LHCN-M2 (cell line): ENCODE measurements around the gene INTS14. TPM values are rescaled to one million over a fixed set of nuclear protein-coding genes. Genes with fewer than 3 reads are reported as not detected.
"Not testable (repeated sequence)": the region's sequence is repeated elsewhere in the genome, so short reads cannot be mapped to it uniquely, and the experiment has no call there.

ENCODE experiments used
- DNase-seq: peaks from one replicate; pipeline ENCODE4 v3.0.0-alpha.2; 2012; ENCODE audit warnings: low read depth
- total RNA-seq: library from RNA; depleted of rRNA; stranded (reverse); fragments of >200 nt; gene quantifications from 2 replicates; pipeline ENCODE4 v1.2.3, GENCODE V29; 2014

Gene INTS14
- total RNA-seq, 1 experiment from 2014 or later = 36.6 TPM

DNA sequence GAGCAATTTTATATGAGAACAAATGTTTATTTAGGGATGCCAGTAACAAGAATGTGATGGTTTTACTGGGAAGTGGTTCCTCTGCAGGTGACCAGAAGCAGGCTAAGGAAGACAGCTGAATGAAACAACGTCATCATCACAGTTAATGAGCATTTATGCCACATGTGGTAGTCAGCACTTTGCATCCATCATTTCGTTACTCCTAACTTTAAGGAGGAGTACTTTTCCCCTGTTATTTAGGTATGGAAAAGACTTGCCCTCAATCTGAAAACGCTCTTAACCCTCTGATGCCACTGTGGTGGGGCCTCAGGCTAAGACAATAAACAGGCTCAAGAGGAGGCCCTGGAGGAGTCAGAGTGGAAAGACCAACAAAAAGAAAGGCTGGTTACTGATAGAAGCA lies 31.2 kb downstream of the INTS14 start:
- DNase-seq = peak; percentile 23

DNA sequence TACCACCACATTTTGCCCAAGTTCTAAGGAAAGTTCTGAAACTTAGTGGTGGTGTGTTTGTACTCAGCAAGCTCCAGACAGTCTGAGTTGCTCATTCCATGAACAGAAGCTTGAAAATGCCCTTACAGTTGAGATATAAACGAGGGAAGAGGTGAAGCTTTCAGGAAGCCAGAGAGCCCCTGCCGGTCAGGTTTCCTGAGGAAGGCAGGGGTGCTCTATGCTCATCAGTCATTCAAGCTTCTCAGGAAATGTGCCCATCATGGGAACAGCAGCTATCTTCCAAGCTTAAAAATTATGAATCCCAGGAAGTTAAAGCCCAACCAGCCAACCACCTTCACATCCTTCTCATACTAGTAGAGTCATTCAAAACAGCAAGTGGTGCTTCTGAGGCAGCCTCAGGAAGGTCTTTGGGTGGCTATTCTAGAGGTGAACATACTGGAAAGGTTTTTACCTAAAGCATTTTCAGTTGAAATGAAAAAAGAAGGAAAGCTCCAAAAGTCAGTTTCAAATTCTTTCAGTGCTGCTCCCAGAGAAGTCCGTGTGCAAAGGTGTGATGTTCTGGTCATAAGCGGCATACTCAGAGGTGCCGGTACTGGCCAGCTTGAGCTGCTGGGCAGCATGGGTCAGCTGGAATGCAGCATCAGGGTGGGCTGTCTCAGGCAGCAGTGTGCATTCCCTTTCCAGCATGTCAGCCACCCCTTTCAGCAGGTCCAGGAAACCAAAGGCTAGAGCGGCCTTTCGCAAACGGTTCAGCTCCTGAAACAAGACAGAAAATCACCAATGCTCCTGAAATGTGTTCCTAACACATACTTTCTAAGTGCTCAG lies 31.8 kb downstream of the INTS14 start:
- no peak for DNase-seq

DNA sequence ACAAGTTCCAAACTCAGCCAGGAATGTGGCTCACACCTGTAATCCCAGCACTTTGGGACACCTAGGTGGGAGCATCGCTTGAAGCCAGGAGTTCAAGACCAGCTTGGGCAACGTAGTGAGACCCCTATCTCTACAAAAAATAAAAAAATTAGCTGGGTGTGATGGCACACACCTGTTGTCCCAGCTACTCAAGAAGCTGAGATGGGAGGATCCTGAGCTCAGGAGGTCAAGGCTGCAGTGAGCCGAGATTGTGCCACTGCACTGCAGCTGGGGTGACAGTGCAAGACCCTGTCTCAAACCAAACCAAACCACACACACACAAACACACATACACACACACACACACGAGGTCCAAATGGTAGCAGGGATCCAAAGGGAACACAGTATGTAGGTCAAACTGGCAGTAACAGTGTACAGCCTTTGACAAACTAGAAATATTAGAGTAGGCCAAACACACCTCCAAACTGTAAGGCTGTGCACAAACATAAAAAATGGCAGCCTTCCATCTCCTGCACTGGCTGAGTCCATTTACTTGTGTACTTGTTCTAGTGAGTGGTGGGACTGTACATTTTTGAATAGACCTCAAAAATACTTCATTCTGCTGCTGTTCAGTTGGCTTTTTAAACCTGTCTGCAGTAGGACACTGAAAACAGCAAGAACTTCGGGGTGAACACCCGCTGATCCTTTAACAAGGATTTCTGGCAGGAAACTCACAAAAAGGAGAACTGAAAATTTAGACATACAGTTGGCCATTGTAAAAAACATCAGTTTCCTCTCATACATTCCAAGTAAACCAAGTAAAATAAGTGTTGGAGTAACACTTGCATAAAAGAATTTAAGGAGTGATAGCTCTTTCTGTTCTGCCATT lies 33.6 kb downstream of the INTS14 start:
- no peak for DNase-seq

DNA sequence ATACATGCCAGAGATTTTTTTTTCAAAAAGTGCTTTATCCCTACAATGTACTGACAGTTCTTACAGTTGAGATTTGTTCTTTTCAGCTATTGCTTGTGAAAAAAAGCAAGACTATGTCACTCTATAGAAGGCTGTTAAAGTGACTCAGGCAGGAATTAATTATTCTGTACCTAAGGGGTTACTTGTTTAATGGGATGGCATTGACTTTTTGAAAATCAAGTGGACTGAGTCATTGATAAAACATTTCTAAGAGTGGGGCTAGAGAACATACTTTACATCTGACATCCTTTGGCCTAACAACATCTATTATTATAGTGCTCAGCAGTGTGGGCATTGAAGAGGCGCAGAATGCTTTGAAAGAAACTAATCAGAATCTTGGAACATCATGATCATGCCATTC lies 34.3 kb downstream of the INTS14 start:
- DNase-seq = peak; percentile 77

DNA sequence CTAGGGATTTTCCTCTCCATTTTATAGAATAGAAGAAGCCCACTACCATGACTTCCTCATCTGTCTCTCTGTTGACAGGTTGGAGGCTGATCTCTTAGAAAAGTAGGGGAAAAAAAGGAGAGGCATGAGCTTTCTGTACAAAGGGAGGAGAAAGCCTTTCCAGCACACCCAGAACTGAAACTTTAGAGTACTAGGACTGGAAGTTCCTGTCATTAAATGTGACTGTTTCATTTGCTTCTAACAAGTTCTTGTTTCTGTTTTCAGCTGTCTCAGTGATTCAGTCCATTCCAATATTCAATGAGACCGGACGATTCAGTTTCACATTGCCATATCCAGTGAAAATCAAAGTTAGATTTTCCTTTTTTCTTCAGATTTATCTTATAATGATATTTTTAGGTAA lies 39.0 kb downstream of the INTS14 start:
- no peak for DNase-seq

DNA sequence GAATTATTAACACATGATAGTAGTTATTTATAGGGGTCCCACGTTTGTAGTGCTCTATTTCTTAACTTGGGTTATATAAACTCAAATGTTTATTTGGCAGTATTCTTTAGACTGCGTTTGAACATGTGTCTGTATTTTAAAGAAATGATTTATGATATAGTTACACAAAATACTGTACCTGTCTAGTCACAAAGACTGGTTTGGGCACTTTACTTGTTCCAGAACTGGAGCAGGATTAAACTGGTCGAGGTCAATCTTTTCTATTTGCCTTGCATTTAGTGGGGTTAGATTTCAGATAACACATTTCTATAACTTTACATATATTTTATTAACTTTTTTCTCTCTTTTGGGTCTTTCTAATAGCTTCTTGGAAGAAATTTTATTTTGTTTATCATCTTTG lies 41.2 kb downstream of the INTS14 start:
- no peak for DNase-seq

DNA sequence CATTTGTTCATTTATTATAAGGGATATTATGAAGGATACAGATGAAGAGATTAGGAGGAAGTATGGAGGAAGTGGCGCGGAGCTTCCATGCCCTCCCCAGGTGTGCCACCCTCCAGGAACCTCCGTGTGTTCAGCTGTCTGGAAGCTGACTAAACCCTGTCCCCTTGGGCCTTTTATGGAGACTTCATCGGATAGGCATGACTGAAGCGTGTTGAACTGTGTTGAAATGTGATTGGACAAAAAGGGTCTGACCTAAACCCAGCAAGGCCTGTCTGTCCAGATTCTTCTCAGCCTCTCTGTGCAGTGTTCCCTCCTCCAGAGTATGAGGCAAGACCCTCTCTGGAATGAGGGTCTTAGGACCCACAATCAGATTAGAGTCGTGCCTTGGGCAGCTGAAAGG lies 49.0 kb downstream of the INTS14 start:
- no peak for DNase-seq

DNA sequence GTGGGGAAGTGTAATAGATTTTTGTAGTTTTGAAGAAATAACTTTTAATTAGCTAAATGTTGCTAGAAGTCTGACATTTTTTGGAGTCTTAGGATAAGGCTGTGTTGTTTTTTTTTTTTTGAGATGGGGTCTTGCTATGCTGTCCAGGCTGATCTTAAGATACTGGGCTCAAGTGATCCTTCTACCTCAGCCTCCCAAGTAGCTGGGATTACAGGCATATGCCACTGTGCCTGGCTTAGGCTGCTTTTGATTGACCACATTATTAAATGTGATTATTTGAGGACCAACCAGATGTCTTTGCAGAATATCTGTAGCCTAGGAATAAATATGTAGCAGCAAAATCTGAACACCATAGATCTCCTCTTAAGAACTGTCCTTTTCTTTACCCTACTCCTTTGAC lies 51.0 kb downstream of the INTS14 start:
- DNase-seq = no peak

DNA sequence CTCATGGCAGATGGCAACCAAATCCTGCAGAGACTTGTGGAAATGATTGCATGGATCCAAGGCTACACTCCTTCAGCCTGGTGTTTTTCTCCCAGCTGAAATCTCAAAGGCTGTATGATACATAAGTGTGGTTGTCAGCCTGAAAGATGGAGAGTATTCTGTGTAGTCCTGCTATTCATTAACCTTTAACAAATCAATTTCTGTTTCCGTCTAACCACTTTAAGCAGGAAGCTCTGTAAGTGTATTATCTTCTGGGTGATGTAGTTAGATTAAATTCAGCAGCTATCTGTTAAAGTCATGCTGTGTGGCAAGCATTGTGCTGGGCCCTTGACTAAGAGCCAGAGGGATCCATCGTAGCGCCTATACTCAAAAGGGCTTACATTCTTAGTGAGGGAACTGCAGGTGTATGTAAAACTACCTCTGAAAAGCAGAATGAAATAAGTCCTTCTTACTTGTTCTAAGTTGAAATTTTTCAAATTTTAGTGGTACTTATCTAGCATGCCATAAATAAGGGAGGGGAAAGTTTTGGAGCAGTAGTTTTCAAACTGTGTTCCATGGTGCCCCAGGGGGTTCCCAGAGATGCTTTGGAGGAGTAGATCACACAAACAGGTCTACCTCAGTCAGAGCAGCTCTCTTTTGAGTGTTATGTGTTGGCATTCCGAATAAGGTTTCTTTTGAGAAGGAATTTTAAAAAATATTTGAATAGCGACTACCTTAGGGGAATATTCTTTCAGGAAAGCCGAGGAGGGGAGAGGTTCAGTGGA lies 51.8 kb downstream of the INTS14 start:
- no peak for DNase-seq

DNA sequence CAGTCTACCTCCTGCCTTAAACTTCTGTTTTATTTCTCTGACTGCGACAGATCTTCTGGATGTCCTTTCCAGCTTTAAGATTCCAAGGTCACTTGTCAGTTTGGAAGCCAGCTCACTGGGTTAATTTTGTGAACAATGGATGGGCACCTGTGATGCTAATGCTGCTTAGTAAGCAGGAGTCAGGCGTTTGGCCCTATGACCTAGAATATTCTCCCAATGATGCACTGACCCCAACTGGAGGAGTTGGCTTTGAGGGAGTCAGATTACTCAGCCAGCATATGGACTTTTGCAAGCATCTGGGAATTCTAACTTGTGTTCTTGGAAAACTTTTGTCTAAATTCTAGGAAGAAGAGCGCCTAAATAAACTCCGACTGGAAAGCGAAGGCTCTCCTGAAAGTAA lies 52.6 kb downstream of the INTS14 start:
- DNase-seq = peak; percentile 79

DNA sequence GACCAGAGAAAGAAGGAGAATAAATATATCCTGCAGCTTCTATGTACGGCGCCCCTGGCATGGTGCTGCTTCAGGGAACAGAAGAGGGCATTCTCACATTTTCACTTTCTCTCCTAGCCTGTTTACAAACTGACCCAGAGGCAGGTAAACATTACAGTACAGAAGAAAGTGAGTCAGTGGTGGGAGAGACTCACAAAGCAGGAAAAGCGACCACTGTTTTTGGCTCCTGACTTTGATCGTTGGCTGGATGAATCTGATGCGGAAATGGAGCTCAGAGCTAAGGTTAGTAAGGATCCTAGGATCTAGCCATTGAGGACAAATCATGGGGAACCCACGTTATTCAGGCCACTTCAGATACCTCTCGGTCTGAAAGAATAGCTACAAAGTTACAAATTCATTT lies 54.3 kb downstream of the INTS14 start:
- DNase-seq = no peak

DNA sequence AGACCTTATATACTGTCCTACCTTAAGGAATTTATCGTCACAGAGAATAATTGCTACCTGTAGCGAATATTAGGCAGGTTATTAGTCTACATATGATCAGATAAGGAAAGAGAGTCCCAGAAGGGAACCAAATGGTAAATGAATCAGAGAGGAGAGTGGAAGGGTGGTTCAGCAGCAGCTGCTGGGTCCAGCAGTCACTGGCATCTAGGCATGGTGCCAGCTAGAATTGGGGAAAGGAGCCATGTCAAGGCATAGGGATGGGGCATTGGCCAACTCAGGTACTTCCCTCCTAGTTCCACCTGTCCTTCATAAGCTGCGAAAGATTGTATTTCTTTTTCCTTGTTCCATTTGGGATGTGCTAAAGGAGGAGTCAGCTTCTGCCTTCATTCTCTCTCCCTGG lies 57.2 kb downstream of the INTS14 start:
- peak; percentile 49 for DNase-seq

DNA sequence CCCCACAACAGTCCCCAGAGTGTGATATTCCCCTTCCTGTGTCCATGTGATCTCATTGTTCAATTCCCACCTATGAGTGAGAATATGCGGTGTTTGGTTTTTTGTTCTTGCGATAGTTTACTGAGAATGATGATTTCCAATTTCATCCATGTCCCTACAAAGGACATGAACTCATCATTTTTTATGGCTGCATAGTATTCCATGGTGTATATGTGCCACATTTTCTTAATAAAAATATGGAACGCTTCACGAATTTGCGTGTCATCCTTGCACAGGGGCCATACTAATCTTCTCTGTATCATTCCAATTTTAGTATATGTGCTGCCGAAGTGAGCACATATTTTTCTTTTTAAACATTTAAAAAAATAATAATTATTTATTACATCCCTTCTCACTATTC lies 58.1 kb downstream of the INTS14 start:
- DNase-seq = not testable (repeated sequence)

DNA sequence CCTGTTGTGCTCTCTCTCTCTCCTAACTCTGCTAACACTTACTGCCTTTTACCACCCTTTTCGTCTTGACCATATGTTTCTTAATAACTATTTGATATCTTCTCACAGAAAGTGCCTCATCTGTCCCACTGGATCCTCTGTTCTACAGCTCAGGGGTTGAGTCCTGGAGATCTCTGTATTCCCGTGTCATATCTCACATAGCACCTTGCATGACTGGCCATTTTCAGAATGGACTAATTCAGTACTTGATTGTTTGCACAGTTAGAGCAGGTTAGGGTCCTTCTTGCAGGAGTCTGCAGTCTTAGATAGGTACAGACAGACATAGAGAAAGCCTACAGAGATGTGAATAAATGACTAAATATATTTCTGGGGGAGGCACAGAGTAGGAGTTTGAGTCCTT lies 59.7 kb downstream of the INTS14 start:
- no peak for DNase-seq

DNA sequence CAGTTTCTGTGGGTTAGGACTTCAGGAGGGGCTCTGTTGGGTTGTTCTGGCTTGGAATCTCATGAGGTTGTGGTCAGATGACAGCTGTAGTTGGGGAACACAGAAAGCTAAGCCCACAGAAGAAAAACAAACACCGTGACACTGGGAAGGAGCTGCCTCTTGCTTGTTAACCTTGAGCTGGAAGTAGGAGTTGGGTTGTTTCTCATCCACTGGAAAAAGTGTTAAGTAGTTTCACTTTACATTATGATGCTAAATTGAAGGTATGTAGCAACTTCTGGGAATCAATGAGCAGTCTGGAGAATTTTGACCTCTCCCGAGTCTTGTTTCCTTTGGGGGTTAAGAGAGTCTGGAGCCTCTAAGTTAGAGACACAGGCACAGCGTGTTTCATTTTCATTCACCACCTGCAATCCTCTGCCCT lies 60.2 kb downstream of the INTS14 start:
- peak; percentile 92 for DNase-seq

DNA sequence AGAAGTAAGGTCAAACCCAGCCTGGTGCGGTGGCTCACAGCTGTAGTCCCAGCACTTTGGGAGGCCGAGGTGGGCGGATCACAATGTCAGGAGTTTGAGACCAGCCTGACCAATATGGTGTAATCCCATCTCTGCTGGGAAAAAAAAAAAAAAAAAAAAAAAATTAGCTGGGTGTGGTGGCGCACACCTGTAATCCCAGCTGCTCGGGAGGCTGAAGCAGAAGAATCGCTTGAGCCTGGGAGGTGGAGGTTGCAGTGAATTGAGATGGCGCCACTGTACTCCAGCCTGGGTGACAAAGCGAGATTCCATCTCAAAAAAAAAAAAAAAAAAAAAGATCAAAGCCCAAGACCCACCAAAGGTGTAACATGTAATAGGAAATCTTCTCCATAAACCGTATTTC lies 61.6 kb downstream of the INTS14 start:
- not testable (repeated sequence) for DNase-seq

DNA sequence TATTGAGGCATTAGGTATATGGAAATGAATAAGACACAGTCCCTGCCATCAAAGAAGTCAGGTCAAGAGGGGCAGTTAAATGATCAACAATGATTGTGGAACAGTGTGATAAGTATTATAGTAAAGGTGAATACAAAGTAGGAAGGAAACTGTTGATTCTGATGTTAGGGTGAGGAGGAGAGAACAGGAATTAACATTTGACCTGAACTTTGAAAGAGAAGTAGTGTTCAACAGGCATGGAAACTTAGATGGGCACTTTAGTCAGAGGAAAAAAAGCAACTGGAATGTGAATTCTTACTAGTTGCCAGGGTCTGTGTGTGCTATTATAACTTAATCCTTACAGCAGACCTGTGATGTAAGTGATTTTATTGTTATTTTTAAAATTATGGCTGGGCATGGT lies 63.1 kb downstream of the INTS14 start:
- DNase-seq = no peak

DNA sequence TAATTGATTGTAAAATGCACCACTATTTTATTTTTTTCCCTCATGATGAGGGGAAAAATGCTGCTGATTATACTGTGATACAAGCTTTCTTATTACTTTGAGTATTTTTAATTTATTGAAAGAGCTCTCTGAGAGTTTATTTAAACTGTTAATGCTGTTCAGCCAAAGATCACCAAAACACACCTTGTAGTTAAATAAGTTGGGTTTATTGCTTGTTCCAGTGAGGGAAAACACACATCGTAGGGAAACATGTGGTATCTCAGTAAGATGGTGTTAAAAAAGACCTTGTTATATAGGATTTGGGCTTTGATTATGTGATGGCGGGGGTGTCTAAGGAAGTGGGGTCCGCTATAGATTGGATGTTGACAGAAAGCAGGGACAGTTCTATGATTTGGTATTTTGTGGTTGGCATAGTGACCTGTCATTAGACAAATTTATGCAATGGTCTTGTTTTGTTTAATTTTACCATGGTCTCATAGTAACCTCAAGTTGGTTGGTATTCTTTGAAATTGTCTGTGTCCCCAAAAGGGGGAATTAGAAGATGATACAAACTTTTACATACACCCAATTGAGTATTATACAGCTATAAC lies 69.6 kb downstream of the INTS14 start:
- DNase-seq = no peak

DNA sequence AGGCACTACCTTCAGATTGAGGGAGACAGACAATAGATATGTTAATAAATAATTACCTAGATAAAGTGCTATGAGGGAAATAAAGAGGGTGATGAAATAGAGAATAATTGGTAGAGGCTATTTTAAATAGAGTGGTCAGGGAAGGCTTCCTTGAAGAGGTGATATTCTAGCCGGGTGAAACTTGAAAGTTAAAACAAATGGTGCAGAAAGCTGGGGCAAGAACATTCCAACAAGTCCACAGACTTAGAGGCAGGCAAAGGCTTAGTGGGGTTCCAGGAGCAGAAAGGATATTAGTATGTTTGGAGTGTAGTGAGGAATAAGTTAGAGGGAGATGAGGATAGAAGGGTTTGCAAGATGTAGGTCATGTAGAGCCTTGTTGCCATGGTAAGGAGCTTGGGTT lies 70.6 kb downstream of the INTS14 start:
- no peak for DNase-seq

DNA sequence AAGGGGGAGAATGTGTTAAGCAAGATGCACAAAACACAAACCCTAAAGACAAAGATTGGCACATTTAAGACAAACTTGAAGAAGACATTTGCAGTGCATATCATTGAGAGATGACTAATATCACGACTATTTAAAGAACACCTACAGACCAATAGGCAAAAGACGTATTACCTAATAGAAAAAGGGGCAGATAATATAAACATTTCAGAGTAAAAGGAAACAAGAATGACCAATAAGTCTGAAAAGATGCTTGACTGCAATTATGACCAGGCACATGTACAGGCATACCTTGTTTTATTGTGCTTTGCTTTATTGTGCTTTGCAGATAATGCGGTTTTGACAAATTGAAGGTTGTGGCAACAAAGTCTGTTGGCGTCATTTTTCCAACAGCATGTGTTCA lies 75.7 kb downstream of the INTS14 start:
- no peak for DNase-seq

DNA sequence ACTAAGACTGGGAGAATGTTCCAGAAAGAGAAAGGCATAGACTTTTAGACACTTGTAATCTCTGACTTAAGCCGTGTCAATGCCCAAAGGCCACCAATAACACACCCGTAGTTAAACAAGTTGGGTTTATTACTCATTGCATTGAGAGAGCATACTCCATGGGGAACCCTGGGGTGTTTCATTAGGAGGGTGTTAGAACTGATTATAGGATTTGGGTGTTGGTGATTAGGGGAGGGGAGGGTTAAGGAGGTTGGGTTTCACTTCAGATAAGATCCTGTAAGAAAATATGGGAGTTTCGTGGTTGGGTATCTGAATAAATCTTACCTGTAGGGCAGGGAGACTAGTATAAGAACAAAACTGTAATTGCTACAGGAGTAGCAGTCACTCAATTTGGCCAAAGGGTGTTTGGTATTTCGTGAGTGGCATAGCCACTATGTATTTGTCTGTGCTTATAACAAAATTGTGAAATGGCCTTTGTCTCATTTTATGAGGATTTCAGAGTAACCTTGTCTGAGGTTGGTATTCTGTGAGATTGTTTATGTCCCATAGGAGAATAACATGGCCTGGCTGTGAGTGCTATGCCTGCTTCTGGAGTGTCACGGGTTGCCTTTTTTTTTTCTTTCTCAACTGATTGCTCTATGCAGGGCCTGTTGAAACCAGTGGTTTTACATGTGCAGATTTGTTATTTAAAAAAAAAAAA lies 77.7 kb downstream of the INTS14 start:
- DNase-seq = no peak
